Measurements from ENCODE around the gene TCP11L1. TPM values are rescaled to one million over a fixed set of nuclear protein-coding genes. Genes with fewer than 3 reads are reported as not detected.

TCP11L1 gene
- total RNA-seq, 1 experiment from 2014 or later = 23.9 TPM

- CTCF ChIA-PET = no interaction called here
- no peak for ATAC-seq
- in situ Hi-C loops (cut with HindIII; ENCODE audit: low pct_unique_long_range_greater_than_20kb, low sequenced_read_pairs) = no loop called here
- TF ChIP-seq TCF7L2 (IDR thresholded peaks at IDR 0.05; ENCODE audit: low read depth, low read length) = no peak
- no peak for TF ChIP-seq POLR2AphosphoS5 (IDR thresholded peaks at IDR 0.05; ENCODE audit: low read depth, low read length)
- TF ChIP-seq, protein P1, sequence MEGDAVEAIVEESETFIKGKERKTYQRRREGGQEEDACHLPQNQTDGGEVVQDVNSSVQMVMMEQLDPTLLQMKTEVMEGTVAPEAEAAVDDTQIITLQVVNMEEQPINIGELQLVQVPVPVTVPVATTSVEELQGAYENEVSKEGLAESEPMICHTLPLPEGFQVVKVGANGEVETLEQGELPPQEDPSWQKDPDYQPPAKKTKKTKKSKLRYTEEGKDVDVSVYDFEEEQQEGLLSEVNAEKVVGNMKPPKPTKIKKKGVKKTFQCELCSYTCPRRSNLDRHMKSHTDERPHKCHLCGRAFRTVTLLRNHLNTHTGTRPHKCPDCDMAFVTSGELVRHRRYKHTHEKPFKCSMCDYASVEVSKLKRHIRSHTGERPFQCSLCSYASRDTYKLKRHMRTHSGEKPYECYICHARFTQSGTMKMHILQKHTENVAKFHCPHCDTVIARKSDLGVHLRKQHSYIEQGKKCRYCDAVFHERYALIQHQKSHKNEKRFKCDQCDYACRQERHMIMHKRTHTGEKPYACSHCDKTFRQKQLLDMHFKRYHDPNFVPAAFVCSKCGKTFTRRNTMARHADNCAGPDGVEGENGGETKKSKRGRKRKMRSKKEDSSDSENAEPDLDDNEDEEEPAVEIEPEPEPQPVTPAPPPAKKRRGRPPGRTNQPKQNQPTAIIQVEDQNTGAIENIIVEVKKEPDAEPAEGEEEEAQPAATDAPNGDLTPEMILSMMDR (IDR thresholded peaks at IDR 0.05) = no peak
- TF ChIP-seq REST (IDR thresholded peaks at IDR 0.05; ENCODE audit: insufficient read depth in 1 of 2, low read depth in 2 of 2, low read length in 1 of 2) = no peak
- no peak for TF ChIP-seq SIN3A (IDR thresholded peaks at IDR 0.05; ENCODE audit: borderline replicate concordance, insufficient read depth, low read depth, low read length)
- Histone ChIP-seq H3K27ac (ENCODE audit: low read length) (no peak overlapping the region), H3K4me3 (ENCODE audit: low read depth in 2 of 2, low read length in 2 of 2) (no peak overlapping the region), H3K9me3 (ENCODE audit: control insufficient read depth, insufficient read depth, low read depth, low read length) (no peaks in the 10 kb centered on the region), H3K4me1 (ENCODE audit: control insufficient read depth, insufficient read depth, low read length) (peaks cover 16% of the 10 kb centered on the region), H3K36me3 (ENCODE audit: control insufficient read depth, insufficient read depth, low read length) (no peaks in the 10 kb centered on the region), H3K27me3 (ENCODE audit: control insufficient read depth, insufficient read depth, low read length) (no peaks in the 10 kb centered on the region)
- POLR2A ChIA-PET = no interaction called here
- intact Hi-C loops (cut with micrococcal nuclease; ENCODE audit: unreplicated experiment) = no loop called here
- DNase-seq (ENCODE audit: low read depth, low spot score) = no peak
- no TSS peak for BruUV-seq (replicated peaks)
Measured at GRCh38 chr11:33018840-33019239, 20.5 kb upstream of the TCP11L1 start.

- ChIA-PET POLR2A (no interaction called here), CTCF (no interaction called here)
- in situ Hi-C loops (cut with HindIII; ENCODE audit: low pct_unique_long_range_greater_than_20kb, low sequenced_read_pairs) (no loop called here), intact Hi-C loops (cut with micrococcal nuclease; ENCODE audit: unreplicated experiment) (no loop called here)
- TF ChIP-seq, protein P1 (IDR thresholded peaks at IDR 0.05) = no peak
- TF ChIP-seq REST (IDR thresholded peaks at IDR 0.05; ENCODE audit: insufficient read depth in 1 of 2, low read depth in 2 of 2, low read length in 1 of 2) (no peak), SIN3A (IDR thresholded peaks at IDR 0.05; ENCODE audit: borderline replicate concordance, insufficient read depth, low read depth, low read length) (no peak), POLR2AphosphoS5 (IDR thresholded peaks at IDR 0.05; ENCODE audit: low read depth, low read length) (no peak), TCF7L2 (IDR thresholded peaks at IDR 0.05; ENCODE audit: low read depth, low read length) (no peak)
- H3K27me3 ChIP-seq (ENCODE audit: control insufficient read depth, insufficient read depth, low read length) = no peaks in the 10 kb centered on the region
- no peak overlapping the region for H3K27ac ChIP-seq (ENCODE audit: low read length)
- H3K9me3 ChIP-seq (ENCODE audit: control insufficient read depth, insufficient read depth, low read depth, low read length) = no peaks in the 10 kb centered on the region
- no TSS peak for BruUV-seq (replicated peaks)
- no peak for ATAC-seq
- peaks cover 15% of the 10 kb centered on the region for H3K4me1 ChIP-seq (ENCODE audit: control insufficient read depth, insufficient read depth, low read length)
- no peak overlapping the region for H3K4me3 ChIP-seq (ENCODE audit: low read depth in 2 of 2, low read length in 2 of 2)
- DNase-seq (ENCODE audit: low read depth, low spot score) = no peak
- H3K36me3 ChIP-seq (ENCODE audit: control insufficient read depth, insufficient read depth, low read length) = no peaks in the 10 kb centered on the region
Measured at GRCh38 chr11:33021501-33021900, 17.9 kb upstream of the TCP11L1 start.

Data from Panc1 (cell line).